GM18858 (cell line): Measurements from ENCODE around the gene JPT2.
"Not testable (repeated sequence)": the region's sequence is repeated elsewhere in the genome, so short reads cannot be mapped to it uniquely, and the experiment has no call there.

Experiments
- ATAC-seq: cut with Tn5 transposase; IDR thresholded peaks from one replicate; pipeline ENCODE4 v1.9.1; 2021; ENCODE audit not compliant: unreplicated experiment

Gene JPT2

DNA sequence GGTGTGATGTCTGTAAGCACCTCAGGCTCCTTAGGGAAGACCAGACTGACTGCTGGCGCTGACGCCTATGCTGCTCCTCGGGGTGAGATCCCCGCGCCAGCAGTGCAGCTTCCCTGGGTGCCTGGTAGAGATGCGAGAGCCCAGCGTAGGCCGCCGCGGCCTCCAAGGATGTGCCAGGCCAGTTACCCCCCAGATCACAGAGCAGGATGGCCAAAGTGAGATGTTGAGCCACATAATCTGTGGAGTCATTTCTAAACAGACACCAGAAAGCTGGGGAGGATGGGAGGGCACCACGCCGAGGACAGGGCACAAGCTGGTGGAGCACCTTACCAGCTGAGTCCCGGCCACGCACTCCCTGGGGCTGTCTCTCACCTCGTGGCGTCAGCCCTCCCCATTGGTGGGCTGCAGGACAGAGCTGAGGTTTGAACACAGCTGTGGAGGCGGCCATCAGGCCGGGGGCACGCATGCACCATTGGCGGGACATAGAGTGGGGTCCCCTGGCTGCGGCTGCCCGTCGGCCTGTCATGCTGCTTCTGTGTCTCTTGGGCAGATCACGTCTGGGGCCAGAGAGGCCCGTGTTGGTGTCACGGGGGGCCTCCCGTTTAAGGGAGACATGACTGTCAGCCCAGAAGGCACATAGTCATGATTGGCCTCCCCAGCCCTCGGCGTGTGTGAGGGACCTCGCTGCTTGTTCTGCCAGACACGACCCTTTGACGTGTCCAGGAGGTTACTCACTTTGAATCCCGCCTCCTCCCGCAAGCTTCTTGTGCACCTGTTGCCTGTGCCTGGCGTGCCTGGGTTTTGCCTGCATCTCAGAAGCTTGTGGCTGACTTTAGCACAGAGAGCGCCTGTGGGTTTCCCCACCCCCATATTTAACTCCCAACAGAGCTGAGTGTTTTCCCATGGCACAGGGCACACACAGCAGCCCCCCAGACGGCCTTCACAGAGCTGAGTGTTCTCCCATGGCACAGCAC, 49.9 kb downstream of the JPT2 start:
- no peak for ATAC-seq

DNA sequence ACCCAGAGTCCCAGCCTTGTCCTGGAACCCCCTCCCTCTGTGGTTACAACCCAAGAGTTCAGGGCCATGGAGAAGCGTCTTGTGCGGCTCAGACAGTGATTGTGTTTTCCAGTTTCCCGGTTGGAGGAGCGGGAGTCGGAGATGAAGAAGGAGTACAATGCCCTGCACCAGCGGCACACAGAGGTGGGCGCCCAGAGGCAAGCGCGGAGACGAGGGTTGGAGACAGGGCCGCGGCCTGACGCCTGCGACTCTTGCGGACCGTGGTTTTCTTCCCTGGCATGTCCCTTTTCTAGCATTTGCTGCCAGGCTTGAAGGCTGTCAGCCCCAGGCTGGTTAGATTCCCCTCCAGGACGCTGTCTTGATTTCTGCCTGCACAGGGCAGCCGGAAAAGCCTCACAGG, 50.9 kb downstream of the JPT2 start:
- ATAC-seq: no peak

DNA sequence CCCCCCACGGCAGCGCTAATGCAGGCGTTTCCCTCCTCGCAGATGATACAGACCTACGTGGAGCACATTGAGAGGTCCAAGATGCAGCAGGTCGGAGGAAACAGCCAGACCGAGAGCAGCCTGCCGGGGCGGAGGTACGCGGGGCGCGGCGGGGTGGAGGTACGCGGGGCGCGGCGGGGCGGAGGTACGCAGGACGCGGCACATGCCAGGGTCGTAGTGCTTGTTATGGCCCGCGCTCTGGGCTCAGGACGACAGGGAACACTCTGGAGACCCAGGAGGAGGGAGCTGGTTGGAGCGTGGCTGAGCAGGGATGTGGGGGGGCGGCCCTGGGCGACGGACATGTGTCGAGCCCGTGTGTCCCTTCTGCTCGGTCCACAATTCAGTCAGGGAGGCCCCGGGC, 51.4 kb downstream of the JPT2 start:
- ATAC-seq: no peak

DNA sequence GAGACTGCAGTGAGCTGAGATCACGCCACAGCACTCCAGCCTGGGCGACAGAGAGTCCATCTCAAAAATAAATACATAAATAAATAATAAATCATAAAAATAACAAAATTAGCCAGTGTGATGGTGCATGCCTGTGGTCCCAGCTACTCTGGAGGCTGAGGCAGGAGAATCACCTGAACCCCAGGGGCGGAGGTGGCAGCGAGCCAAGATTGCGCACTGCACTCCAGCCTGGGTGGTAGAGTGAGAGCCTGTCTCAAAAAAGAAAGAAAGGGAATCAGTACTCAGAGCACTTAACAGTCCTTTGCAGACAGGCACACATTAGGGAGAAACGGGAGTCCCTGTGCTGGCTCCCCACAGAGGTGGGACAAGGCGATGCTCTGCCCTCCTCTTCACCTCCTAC, 53.0 kb downstream of the JPT2 start:
- ATAC-seq: no peak

DNA sequence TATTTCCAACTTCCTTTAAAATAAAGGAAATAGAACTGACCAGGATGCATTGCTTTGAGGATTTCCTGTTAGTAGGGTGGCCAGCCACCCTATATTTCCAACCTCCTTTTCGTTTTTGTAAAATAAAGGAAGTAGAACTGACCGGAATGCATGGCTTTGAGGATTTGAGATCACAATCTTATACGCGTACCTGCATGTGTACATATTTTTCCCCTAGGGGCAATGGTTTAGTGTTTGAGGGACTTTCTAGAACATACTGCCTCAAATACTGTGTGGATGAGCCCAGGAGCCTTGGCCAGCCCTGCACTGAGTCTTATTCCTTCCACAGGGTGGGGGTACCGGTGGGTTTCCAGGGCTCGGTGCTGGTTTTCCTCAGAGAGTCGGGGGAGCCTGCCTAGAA, 53.5 kb downstream of the JPT2 start:
- ATAC-seq: no peak

DNA sequence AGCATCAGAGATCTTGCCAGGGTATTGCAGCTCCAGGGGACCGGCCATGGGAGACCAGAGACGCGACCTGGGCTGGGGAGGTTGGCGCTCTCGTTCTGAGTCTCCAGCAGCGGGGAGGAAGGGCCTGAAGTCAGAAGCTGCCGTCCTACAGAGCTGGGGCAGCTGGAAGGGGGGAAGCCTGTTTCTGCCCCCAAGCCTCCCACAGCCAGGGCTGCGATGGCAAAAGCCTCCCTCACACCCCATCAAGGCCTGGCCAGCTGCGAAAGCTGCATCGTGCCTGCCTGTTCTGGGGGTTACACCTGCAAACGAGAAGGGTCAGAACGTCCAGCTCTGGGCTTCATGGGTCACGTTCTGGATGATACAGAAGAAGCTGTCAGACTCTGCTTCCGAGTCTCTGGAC, 54.0 kb downstream of the JPT2 start:
- no peak for ATAC-seq

DNA sequence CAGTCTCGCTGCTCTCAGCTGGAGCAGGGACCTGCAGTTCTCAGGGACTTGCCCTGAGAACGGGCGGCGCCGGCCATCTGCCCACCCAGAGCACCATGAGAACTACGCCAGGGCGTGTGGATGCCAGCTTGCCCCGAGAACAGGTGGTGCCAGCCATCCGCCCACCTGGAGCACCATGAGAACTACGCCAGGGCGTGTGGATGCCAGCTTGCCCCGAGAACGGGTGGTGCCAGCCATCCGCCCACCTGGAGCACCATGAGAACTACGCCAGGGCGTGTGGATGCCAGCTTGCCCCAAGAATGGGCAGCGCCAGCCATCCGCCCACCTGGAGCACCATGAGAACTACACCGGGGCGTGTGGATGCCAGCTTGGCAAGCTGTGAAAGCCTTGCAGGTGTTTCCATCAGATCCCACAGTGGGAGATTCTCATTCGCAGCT, 54.5 kb downstream of the JPT2 start:
- ATAC-seq: not testable (repeated sequence)

DNA sequence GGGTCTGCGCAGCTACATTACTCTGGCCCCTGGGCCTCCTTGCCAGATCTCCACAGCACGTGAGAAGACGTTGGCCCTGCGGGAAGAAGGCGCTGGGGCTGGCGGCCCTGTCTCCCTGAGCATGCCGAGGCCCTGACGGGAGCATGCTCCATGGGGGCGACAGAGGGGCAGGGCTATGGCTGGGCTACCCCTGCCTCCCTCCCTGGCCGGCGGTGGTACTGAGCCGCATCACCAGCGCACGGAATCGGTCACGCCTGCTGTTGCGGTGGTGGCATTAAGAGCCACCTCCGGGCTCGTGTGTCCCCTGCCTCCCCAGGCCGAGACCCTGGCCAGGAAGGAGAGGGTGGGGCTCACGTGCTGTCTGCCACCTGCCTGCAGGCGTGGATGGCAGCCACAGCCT, 56.0 kb downstream of the JPT2 start:
- no peak for ATAC-seq

DNA sequence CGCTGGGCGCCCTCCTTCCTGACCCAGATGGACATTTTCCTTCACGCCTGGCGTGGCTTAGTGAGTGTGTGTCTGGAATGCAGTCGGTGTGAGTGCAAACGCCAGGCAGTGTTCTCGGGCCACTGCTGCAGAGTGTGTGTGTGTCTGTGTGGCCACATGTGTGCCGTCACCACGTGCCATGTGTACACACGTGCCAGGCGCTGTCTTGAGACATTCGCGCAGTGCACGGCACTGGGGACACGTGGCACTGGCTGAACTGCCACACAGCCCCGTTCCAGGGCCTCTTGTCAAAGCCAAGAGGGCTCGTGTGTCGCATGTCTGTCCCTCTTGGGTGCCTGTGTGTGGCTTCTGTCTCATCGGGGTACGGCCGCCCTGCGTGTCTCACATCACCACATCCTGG, 56.7 kb downstream of the JPT2 start:
- no peak for ATAC-seq

DNA sequence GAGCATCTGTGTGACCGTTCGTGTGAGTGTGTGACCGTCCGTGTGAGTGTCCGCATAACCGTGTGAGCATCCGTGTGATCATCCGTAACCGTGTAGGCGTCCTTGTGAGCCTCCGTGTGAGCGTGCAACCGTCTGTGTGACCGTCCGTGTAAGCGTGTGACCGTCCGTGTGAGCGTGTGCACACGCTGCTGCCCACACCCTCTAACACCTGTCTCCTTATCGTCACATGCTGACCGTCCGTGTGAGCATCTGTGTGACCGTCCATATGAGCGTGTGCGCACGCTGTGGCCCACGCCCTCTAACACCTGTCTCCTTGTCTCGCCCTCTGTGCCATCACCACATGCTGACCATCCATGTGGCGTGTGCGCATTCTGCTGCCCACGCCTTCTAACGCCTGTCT, 62.2 kb downstream of the JPT2 start:
- ATAC-seq: no peak

DNA sequence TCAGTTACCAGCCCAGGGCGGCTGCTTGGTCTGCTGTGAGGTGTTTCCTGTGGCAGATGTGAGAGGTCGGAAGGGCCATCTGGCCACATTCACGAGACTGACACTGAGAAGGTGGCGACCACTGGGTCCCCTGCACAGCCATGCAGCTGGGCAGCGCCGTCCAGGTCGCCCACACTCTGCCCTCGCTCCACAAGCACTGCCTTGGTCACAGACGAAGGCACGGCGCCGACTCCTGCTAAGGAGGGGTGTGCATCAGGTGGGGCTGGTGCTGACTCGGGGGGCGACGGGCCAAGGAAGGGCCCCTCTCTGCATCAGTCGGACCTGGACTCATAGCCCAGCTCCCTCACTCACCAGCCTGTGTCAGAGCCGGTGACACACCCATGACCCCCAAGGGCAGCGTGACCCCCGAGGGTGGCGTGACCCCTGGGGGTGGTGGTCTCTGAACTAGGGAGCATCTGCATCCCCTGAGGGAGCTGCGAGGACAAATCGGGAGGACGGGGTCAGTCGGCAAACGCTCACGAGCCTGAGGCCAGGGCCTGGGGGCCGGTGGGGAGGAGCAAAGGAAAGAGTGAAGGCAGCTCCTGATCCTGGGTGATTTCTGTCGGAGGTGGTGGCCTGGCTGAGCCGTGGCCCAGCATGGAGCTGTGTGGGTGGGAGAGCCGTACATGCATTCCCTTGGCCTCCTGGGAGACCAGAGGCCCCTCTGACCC, 62.9 kb downstream of the JPT2 start:
- no peak for ATAC-seq

DNA sequence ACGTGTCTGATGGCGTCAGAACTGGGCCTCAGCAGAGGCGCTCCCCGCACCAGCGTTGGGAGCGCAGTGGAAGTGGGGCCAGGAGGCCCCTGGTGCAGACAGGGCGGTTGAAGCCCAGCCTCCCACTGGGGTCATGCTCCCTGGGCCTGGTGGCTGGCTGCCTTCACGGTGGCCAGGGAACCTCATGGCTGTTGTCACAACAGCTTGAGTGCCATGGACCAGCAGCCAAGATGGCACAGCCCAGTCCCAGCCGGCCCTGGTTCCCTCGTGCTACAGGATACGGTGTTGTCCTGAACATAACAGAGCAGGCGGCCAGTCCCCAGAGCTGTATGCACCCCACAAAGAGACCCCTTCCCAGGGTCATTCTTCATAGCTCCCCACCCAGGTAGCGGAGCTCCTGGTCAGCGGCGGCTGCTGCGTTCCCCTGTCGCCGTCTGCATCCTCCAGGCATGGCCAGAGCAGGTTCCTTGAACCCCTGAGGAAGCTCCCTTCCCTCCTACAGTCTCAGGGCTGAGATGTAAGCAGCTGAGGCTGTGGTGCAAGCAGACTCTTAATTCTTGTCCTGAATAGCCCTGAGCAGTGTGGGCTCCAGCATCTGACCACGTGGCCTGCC, 63.6 kb downstream of the JPT2 start:
- ATAC-seq: no peak

DNA sequence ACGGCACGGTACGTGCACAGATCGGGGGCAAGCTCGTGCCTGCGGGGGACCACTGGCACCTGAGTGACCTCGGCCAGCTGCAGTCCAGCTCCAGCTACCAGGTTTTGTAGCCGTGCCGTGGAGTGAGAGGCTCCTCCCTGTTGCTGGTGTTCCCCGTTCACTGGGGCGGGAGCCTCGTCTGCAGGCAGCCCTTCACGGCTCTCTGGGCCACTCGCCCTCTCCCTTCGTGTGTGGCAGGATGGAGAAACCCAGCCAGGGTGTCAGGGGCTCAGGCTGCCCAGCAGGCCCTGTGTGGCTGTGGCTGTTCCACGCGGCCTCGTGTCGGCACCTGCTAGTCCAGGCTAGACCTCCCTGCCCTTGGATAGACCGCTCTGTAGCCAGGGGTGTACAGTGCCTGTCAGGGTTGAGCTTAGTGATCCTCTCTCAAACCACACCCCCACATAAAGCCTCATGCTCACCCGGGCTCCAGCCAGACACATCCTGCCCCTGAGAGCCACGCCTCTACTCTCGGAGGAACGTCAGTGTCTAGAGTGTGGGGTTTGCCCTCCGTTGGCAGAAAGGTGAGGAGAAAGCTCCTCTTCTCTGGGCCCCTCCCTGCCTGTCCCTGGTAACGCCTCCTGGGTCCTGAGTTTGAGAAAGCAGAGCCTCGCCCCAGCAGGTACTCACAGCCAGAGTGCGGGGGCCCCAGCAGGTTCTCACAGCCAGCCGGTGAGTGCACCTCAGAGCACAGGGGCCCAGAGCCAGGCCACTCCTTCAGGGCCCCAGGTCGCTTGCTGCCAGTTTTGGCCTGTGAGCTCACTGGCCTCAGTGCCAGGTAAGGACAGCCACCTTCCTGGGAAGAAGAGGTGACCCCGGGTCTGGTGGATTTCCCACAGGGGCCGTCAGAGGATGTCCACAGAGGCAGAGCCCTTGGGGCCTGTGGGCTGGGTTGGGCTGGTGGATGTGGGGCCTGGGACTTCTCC, 65.6 kb downstream of the JPT2 start:
- no peak for ATAC-seq

DNA sequence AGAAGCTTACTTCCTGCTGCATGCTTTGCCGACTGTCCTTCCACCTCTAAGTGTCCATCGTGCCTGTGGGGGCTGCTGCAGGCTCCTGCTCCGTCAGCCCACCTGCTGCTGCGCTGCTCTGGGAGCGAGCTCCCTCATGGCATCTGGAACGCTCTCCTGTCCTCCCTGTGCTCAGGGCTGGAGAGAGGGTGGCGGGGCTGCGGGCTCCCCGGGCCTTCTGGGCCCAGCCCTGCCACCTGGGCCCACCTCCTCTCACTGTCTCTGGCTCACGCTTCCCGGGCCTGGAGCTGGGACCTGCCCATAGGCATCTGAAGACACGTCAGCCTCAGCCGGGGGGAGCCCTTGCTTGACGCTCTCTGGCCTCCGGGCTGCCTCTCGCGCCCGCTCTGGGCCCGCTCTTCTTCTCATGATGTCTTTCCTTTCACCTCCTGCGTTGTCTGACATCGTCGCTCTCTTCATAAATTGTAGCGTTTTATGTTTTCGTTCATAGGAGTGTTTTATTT, 66.3 kb downstream of the JPT2 start:
- no peak for ATAC-seq

DNA sequence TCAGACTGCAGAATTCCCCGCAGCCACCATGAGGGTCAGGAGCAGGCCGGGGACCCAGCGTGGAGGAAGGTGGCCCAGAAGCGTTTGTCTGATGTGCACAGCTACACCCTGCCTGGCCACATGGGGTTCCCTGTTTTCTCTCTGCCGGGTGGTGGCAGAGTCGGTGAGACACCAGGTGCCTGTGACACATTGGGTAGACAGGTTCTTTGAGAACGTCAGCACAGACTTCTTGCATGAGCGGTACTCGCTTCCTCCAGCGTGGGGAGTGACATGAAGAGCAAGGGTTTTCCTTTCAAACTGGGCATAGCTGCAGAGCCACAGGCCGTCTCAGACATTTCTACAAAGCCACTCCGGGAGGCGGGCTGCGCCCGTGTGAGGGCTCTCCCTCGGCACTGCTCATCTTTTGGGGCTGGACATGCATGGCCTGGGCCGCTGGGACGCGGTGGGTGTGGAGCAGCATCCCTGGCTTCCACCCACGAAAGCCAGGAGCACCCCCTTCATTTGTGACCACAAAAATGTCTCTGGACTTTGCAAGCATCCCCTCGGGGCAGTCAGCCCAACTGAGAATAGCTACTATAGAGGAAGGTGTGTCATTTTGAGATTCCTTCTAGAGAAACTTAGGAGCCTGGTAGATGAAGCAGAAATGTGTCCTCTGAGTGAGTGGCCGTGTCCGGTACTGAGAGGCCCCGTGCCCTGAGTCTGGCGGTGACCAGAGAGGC, 67.3 kb downstream of the JPT2 start:
- ATAC-seq: no peak

DNA sequence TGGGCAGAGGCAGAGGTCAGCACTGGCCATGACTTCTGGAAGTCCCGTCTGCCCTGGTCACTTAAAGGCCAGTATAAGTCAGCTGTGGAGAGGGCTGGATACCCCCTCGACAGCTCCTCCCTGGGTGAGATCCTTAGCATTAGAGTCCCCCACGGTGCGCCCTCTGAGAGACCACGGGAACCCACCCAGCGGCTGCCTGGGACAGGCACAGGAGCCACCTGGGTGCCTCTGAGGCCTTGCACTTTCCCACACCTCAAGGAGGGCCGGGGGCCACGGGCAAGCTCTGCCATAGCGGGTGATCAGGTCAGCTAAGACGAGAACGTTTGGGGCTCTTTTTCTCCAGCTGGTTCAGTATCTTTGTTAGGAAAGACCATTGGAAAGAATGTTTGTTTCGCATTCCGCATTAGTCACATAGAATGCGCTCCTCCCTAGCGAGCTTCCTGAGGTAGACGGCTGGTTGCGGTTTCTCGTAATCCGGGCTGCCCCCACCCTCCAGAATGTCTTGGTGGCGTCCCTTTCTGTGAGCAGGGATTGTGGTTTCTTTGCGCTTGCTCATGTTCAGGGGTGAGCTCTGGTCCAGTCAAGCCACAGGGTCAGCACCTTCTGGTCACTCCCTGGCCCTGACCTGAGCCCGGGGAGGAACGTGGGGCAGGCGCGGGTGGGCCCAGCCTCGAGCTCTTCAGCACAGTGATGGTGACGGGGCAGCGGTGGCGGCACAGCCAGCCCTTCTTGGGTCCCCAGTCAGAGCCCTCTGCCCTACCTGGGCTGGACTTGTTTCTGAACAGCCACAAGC, 68.0 kb downstream of the JPT2 start:
- ATAC-seq: no peak

DNA sequence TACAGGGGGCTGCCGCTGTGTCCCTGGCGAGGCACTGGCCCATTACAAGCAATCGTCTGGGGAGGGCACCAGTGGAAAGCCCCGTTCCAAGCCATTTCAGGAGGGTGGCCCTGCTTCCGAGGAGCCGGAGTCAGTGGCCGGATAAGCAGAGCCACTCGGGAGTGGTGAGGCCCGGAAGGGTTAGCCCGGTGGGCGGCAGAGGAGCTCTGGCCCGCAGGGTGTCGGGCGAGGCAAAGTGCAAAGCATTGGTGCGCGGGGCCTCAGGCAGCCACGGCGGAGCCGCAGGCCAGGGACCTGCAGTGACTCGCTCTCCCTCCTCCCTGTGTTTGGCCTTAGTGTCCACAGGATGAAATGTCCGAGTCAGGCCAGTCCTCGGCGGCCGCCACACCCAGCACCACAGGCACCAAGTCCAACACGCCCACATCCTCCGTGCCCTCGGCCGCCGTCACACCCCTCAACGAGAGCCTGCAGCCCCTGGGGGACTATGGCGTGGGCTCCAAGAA, 68.7 kb downstream of the JPT2 start:
- no peak for ATAC-seq

DNA sequence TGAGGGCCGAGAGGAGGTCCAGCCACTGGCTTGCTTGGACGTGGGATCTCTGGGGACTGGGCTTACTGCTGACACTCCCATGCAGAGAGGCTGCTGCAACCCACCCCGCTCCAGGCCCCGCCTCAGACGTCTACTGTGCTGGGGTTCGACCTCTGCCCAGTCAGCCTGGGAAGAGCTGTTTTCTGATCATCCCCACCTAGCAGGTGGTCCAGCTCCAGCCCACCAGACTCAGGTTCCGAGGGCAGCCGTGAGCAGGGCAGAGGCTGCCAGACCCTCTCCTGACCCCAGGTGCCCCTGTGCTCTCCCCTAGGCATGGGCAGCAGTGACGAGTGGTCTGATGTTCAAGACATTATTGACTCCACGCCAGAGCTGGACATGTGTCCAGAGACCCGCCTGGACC, 69.9 kb downstream of the JPT2 start:
- no peak for ATAC-seq
